Mesenchymal stem cell (in vitro differentiated cells and primary cell): ENCODE results near the gene RCC1.

ENCODE experiments used
- DNase-seq: peaks from one replicate; pipeline ENCODE4 v3.0.0-alpha.2; 2013
- H2AFZ ChIP-seq: one replicate; pipeline ENCODE4 v1.6.1; 2013; ENCODE audit warnings: low read depth, mild to moderate bottlenecking, control low read depth, inconsistent platforms, low read length, moderate library complexity
- H2AK5ac ChIP-seq: 2 replicates; pipeline ENCODE4 v1.6.1; 2013; ENCODE audit warnings: low read length, moderate library complexity, mild to moderate bottlenecking, inconsistent platforms; ENCODE audit not compliant: severe bottlenecking
- H2BK120ac ChIP-seq: one replicate; pipeline ENCODE4 v1.6.1; 2013; ENCODE audit warnings: low read depth, mild to moderate bottlenecking, inconsistent platforms, low read length, moderate library complexity
- H2BK12ac ChIP-seq, 2 experiments: one replicate each; pipeline ENCODE4 v1.6.1; 2013; ENCODE audit warnings: inconsistent platforms in 2 of 2, low read length in 2 of 2, mild to moderate bottlenecking in 2 of 2, moderate library complexity in 2 of 2, control low read depth in 1 of 2
- H2BK15ac ChIP-seq: one replicate; pipeline ENCODE4 v1.6.1; 2013; ENCODE audit warnings: mild to moderate bottlenecking, low read depth, inconsistent platforms; ENCODE audit not compliant: poor library complexity, severe bottlenecking
- H2BK5ac ChIP-seq: 2 replicates; pipeline ENCODE4 v1.6.1; 2013; ENCODE audit warnings: low read depth, mild to moderate bottlenecking, low read length, control low read depth, inconsistent platforms; ENCODE audit not compliant: poor library complexity, severe bottlenecking
- H3K14ac ChIP-seq, 2 experiments: one replicate each; pipeline ENCODE4 v1.6.1; 2013; ENCODE audit warnings: inconsistent platforms in 2 of 2, low read length in 2 of 2, control low read depth in 1 of 2, mild to moderate bottlenecking in 1 of 2, moderate library complexity in 1 of 2
- H3K18ac ChIP-seq, 2 experiments: one replicate each; pipeline ENCODE4 v1.6.1; 2013; ENCODE audit warnings: inconsistent platforms in 2 of 2, low read length in 2 of 2, control low read depth in 1 of 2, low read depth in 1 of 2, mild to moderate bottlenecking in 1 of 2
- H3K23ac ChIP-seq, 2 experiments: one replicate each; pipeline ENCODE4 v1.6.1; 2013; ENCODE audit warnings: inconsistent platforms in 2 of 2, low read length in 2 of 2, mild to moderate bottlenecking in 2 of 2, moderate library complexity in 2 of 2, control low read depth in 1 of 2
- H3K27ac ChIP-seq: 2 replicates; pipeline ENCODE4 v1.5.1; 2013; ENCODE audit warnings: mild to moderate bottlenecking, moderate library complexity, low read length, control low read depth, inconsistent platforms; ENCODE audit not compliant: poor library complexity, severe bottlenecking
- H3K27me3 ChIP-seq, 2 experiments: 2 replicates each; pipeline versions ENCODE4 v1.6.1 to v1.7.0; 2013; ENCODE audit warnings: low read length in 2 of 2, mild to moderate bottlenecking in 2 of 2, moderate library complexity in 2 of 2, control low read depth in 1 of 2, inconsistent platforms in 1 of 2; ENCODE audit not compliant: control insufficient read depth in 1 of 2, insufficient read depth in 1 of 2
- H3K36me3 ChIP-seq, 2 experiments: 2 replicates each; pipeline versions ENCODE4 v1.6.1 to v1.7.0; 2013; ENCODE audit warnings: low read length in 2 of 2, control low read depth in 1 of 2, inconsistent platforms in 1 of 2, low read depth in 1 of 2, mild to moderate bottlenecking in 1 of 2; ENCODE audit not compliant: insufficient read depth in 2 of 2, control insufficient read depth in 1 of 2
- H3K4ac ChIP-seq, 2 experiments: one replicate each; pipeline ENCODE4 v1.6.1; 2013; ENCODE audit warnings: inconsistent platforms in 2 of 2, low read length in 2 of 2, mild to moderate bottlenecking in 2 of 2, moderate library complexity in 2 of 2, control low read depth in 1 of 2, low read depth in 1 of 2
- H3K4me1 ChIP-seq: 2 replicates; pipeline ENCODE4 v1.6.1; 2013; ENCODE audit warnings: low read depth, low read length, control low read depth; ENCODE audit not compliant: control insufficient read depth, insufficient read depth
- H3K4me2 ChIP-seq: 2 replicates; pipeline ENCODE4 v1.6.1; 2013; ENCODE audit warnings: low read length, mild to moderate bottlenecking, inconsistent platforms; ENCODE audit not compliant: poor library complexity, severe bottlenecking
- H3K4me3 ChIP-seq, 2 experiments: 2 replicates each; pipeline versions ENCODE4 v1.5.1 to v1.7.0; 2013; ENCODE audit warnings: low read length in 2 of 2, mild to moderate bottlenecking in 2 of 2, control low read depth in 1 of 2, low read depth in 1 of 2; ENCODE audit not compliant: insufficient read depth in 1 of 2
- H3K79me1 ChIP-seq: replicated peaks from 2 replicates; pipeline ENCODE4 v1.6.1; 2013; ENCODE audit warnings: mild to moderate bottlenecking, control low read depth, low read length, inconsistent platforms; ENCODE audit not compliant: poor library complexity, severe bottlenecking
- H3K9ac ChIP-seq: 2 replicates; pipeline ENCODE4 v1.7.0; 2013; ENCODE audit warnings: mild to moderate bottlenecking, low read length, moderate library complexity
- H3K9me3 ChIP-seq: 2 replicates; pipeline ENCODE4 v1.7.0; 2013; ENCODE audit warnings: mild to moderate bottlenecking, low read length; ENCODE audit not compliant: control insufficient read depth
- H4K8ac ChIP-seq: one replicate; pipeline ENCODE4 v1.6.1; 2013; ENCODE audit warnings: inconsistent platforms, mild to moderate bottlenecking, low read length, moderate library complexity
- H4K91ac ChIP-seq: one replicate; pipeline ENCODE4 v1.6.1; 2013; ENCODE audit warnings: mild to moderate bottlenecking, low read length, inconsistent platforms
- WGBS: methylation state at CpG from one replicate; pipeline ENCODE4 v1.1.7; 2013; ENCODE audit warnings: mixed read lengths; 5-methylcytosine and 5-hydroxymethylcytosine counted together

Gene RCC1

GRCh38 chr1:28507247-28507645 lies 1.4 kb downstream of the RCC1 start:
- Histone ChIP-seq H3K36me3 (peaks cover 27 to 48% of the 10 kb centered on the region in 2 experiments), H3K4me2 (peak overlapping the region; percentile 66), H2AK5ac (peak overlapping the region; percentile 27), H4K91ac (no peak overlapping the region), H3K23ac (no peak overlapping the region), H2BK120ac (no peak overlapping the region), H3K9ac (peak overlapping the region; percentile 94), H2AFZ (no peak overlapping the region), H3K14ac (peak overlapping the region; percentile 38 to 72), H3K9me3 (no peaks in the 10 kb centered on the region), H3K27ac (peak overlapping the region; percentile 87), H4K8ac (peak overlapping the region; percentile 36), H2BK12ac (no peak overlapping the region), H2BK5ac (peak overlapping the region; percentile 87), H3K79me1 (peaks cover 3% of the 10 kb centered on the region), H3K4ac (peak overlapping the region in 1 of 2 experiments; percentile 90), H3K4me3 (peak overlapping the region; percentile 64 to 95), H2BK15ac (no peak overlapping the region), H3K27me3 (no peaks in the 10 kb centered on the region), H3K18ac (peak overlapping the region in 1 of 2 experiments; percentile 59), H3K4me1 (peaks cover 12% of the 10 kb centered on the region)
- 0% methylated on average over 11 of the region's 11 CpGs for WGBS
- DNase-seq, result peak; percentile 37

- no peak overlapping the region for H3K14ac ChIP-seq
- H4K8ac ChIP-seq, result no peak overlapping the region
- peaks cover 3% of the 10 kb centered on the region for H3K79me1 ChIP-seq
- peak overlapping the region; percentile 51 for H2AK5ac ChIP-seq
- peak overlapping the region; percentile 87 for H3K27ac ChIP-seq
- H3K9ac ChIP-seq, result peak overlapping the region; percentile 94
- DNase-seq, result no peak
- H3K4me3 ChIP-seq, result peak overlapping the region; percentile 64 to 95
- H3K23ac ChIP-seq, result no peak overlapping the region
- H3K18ac ChIP-seq, result peak overlapping the region; percentile 52 to 57
- H2AFZ ChIP-seq, result no peak overlapping the region
- no peak overlapping the region for H2BK120ac ChIP-seq
- peak overlapping the region; percentile 90 for H3K4me2 ChIP-seq
- WGBS, result under 1% methylated on average over 8 of the region's 10 CpGs
- peak overlapping the region; percentile 62 for H2BK5ac ChIP-seq
- H3K27me3 ChIP-seq, result no peaks in the 10 kb centered on the region
- H3K36me3 ChIP-seq, result peaks cover 29 to 53% of the 10 kb centered on the region in 2 experiments
- no peaks in the 10 kb centered on the region for H3K9me3 ChIP-seq
- no peak overlapping the region for H2BK15ac ChIP-seq
- peak overlapping the region in 1 of 2 experiments; percentile 90 for H3K4ac ChIP-seq
- peaks cover 12% of the 10 kb centered on the region for H3K4me1 ChIP-seq
- H4K91ac ChIP-seq, result no peak overlapping the region
- H2BK12ac ChIP-seq, result no peak overlapping the region
Observed at GRCh38 chr1:28507646-28508434, 2.0 kb downstream of the RCC1 start.

DNA sequence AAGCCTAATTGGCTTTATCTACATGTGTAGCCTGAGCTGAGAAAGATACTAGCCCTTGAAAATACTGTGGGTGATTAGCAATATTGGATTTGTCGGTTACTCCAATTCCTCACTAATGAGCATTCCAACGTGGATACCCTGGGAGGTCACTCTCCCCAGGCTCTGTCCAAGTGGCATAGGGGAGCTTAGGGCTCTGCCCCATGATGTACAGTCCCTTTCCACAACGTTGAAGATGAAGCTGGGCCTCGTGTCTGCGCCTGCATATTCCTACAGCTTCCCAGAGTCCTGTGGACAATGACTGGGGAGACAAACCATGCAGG lies 2.6 kb downstream of the RCC1 start:
- Histone ChIP-seq H3K36me3 (peaks cover 35 to 58% of the 10 kb centered on the region in 2 experiments), H3K4me2 (peak overlapping the region; percentile 62), H4K8ac (no peak overlapping the region), H3K23ac (peak overlapping the region in 1 of 2 experiments; percentile 14), H3K4me3 (peak overlapping the region in 1 of 2 experiments; percentile 95), H3K18ac (peak overlapping the region in 1 of 2 experiments; percentile 28), H2BK120ac (no peak overlapping the region), H2AFZ (no peak overlapping the region), H2BK15ac (no peak overlapping the region), H2BK5ac (no peak overlapping the region), H3K9ac (peak overlapping the region; percentile 94), H3K4ac (peak overlapping the region in 1 of 2 experiments; percentile 9), H3K79me1 (peaks cover 3% of the 10 kb centered on the region), H2AK5ac (peak overlapping the region; percentile 6), H3K14ac (no peak overlapping the region), H3K27me3 (no peaks in the 10 kb centered on the region), H2BK12ac (no peak overlapping the region), H3K9me3 (no peaks in the 10 kb centered on the region), H3K4me1 (peaks cover 12% of the 10 kb centered on the region), H3K27ac (peak overlapping the region; percentile 87), H4K91ac (no peak overlapping the region)
- DNase-seq, result peak; percentile 26
- WGBS, result 18% methylated on average over 5 of the region's 5 CpGs

GRCh38 chr1:28509705-28510272 lies 3.9 kb downstream of the RCC1 start:
- H3K9ac ChIP-seq, result peak overlapping the region; percentile 94
- peak overlapping the region; percentile 87 for H3K27ac ChIP-seq
- no peak overlapping the region for H2BK5ac ChIP-seq
- H3K36me3 ChIP-seq, result peaks cover 42 to 62% of the 10 kb centered on the region in 2 experiments
- H3K9me3 ChIP-seq, result no peaks in the 10 kb centered on the region
- 83% methylated on average over 8 of the region's 8 CpGs for WGBS
- peaks cover 3% of the 10 kb centered on the region for H3K79me1 ChIP-seq
- peak overlapping the region; percentile 25 to 77 for H3K18ac ChIP-seq
- no peak overlapping the region for H2BK15ac ChIP-seq
- no peak overlapping the region for H2BK120ac ChIP-seq
- no peaks in the 10 kb centered on the region for H3K27me3 ChIP-seq
- peak overlapping the region in 1 of 2 experiments; percentile 57 for H3K14ac ChIP-seq
- H2BK12ac ChIP-seq, result no peak overlapping the region
- H2AFZ ChIP-seq, result no peak overlapping the region
- H3K4me3 ChIP-seq, result peak overlapping the region in 1 of 2 experiments; percentile 95
- H4K91ac ChIP-seq, result no peak overlapping the region
- H4K8ac ChIP-seq, result peak overlapping the region; percentile 52
- H3K23ac ChIP-seq, result no peak overlapping the region
- DNase-seq, result no peak
- peaks cover 12% of the 10 kb centered on the region for H3K4me1 ChIP-seq
- peak overlapping the region; percentile 94 for H2AK5ac ChIP-seq
- peak overlapping the region; percentile 17 for H3K4me2 ChIP-seq
- H3K4ac ChIP-seq, result no peak overlapping the region
